ENCODE data around the gene ENO1. TPM values are rescaled to one million over a fixed set of nuclear protein-coding genes. Genes with fewer than 3 reads are reported as not detected.

Gene ENO1
- total and polyA plus RNA-seq, 2 of the 4 experiments (the other 2 are of a cell fraction) = 2,125 to 3,643 TPM

GRCh38 chr1:8911416-8912309, 33.2 kb upstream of the ENO1 start:
- Histone ChIP-seq H4K5ac (ENCODE audit: low read depth, low read length) (0 out of 2 replicates have a peak overlapping the region, but pooled peaks have one; percentile 16), H3K4me3 (ENCODE audit: insufficient read depth, low read depth, low read length) (no peak overlapping the region), H3K23ac (ENCODE audit: low read depth, low read length) (no peak overlapping the region), H3K36me3 (ENCODE audit: control insufficient read depth, insufficient read depth, low read length) (no peaks in the 10 kb centered on the region), H4K20me1 (ENCODE audit: insufficient read depth, low read length) (no peaks in the 10 kb centered on the region), H2BK15ac (ENCODE audit: low read depth, low read length) (no peak overlapping the region), H2BK5ac (ENCODE audit: low read depth, low read length, poor library complexity, severe bottlenecking) (no peak overlapping the region), H2AK9ac (replicated peaks; ENCODE audit: low read depth, low read length, poor library complexity) (no peak overlapping the region), H3K4me2 (ENCODE audit: low read depth, low read length) (no peak overlapping the region), H2BK120ac (ENCODE audit: low read depth, low read length) (peak overlapping the region; percentile 29), H4K91ac (ENCODE audit: insufficient read depth, low read depth, low read length) (no peak overlapping the region), H3K4me1 (ENCODE audit: control insufficient read depth, insufficient read depth, low read length) (no peaks in the 10 kb centered on the region), H3K4ac (ENCODE audit: low read depth, low read length) (no peak overlapping the region), H2BK20ac (ENCODE audit: low read depth, low read length) (no peak overlapping the region), H3K27ac (ENCODE audit: insufficient read depth, low read length) (no peak overlapping the region), H3K18ac (ENCODE audit: low read depth, low read length) (no peak overlapping the region), H3K27me3 (ENCODE audit: control insufficient read depth, insufficient read depth, low read length) (peaks cover 2% of the 10 kb centered on the region; the same call in 1 of the 2 replicates), H3K56ac (ENCODE audit: extremely low read depth, insufficient read depth, low read length) (no peak overlapping the region), H2AK5ac (ENCODE audit: low read depth, low read length) (peak overlapping the region; percentile 39; the same call in 1 of the 2 replicates), H3K14ac (replicated peaks; ENCODE audit: low read depth, low read length) (no peak overlapping the region), H3K9ac (ENCODE audit: low read depth, low read length) (no peak overlapping the region), H3K9me1 (ENCODE audit: insufficient read depth, low read length) (no peaks in the 10 kb centered on the region), H4K8ac (ENCODE audit: low read depth in 2 of 2, low read length in 2 of 2) (no peak overlapping the region), H3K9me3 (ENCODE audit: control insufficient read depth, insufficient read depth, low read length) (peaks cover 4% of the 10 kb centered on the region), H3K79me1 (ENCODE audit: low read depth in 1 of 2, low read length in 2 of 2) (no peaks in the 10 kb centered on the region), H2AFZ (replicated peaks; ENCODE audit: low read length, poor library complexity) (peak overlapping the region; percentile 39)
- dilution Hi-C loops (cut with HindIII; ENCODE audit: low sequenced_read_pairs, unreplicated experiment) (no loop called here), in situ Hi-C loops (cut with MboI; ENCODE audit: low sequenced_read_pairs) (loop anchor here (25.0 kb wide), 1 partner anchor 576 kb away; no protein-coding TSS in a partner anchor), intact Hi-C loops (cut with micrococcal nuclease) (no loop called here)
- WGBS, 2 experiments (ENCODE audit: extremely low coverage in 2 of 2, insufficient read length in 1 of 2) = 100% methylated on average over 2 of the region's 17 CpGs; no CpG with 5 or more reads in 1 of the 2 experiments
- ChIA-PET POLR2A (ENCODE audit: unreplicated experiment) (no interaction called here), CTCF (interaction anchor here (0.7 kb wide), 1 partner anchor 121 kb away, joined by 3 read pairs; no protein-coding TSS in a partner anchor)
- BruUV-seq (replicated peaks) = no TSS peak
- TF ChIP-seq CTCF (conservative IDR thresholded peaks at IDR 0.05; ENCODE audit: low read depth, low read length) = no peak
- TF ChIP-seq FOS (IDR thresholded peaks at IDR 0.05; ENCODE audit: low read depth, low read length) = no peak
- TF ChIP-seq SMC3 (IDR thresholded peaks at IDR 0.05; ENCODE audit: low read depth, low read length) = no peak
- no peak for TF ChIP-seq MAFK (IDR thresholded peaks at IDR 0.05; ENCODE audit: low read depth, low read length)
- no peak for TF ChIP-seq NFE2L2 (IDR thresholded peaks at IDR 0.05; ENCODE audit: low read depth, low read length)
- ATAC-seq (ENCODE audit: low read depth) (peak; percentile 42), DNase-seq (no peak)
